ENCODE results near the gene CDC5L. TPM values are rescaled to one million over a fixed set of nuclear protein-coding genes. Genes with fewer than 3 reads are reported as not detected.

The CDC5L gene
- total RNA-seq, 5 donors from 2014 or later (not counting 1 experiment from before 2014, with no cell fraction given) = 16.9 to 18.8 (median 17.9) TPM

GRCh38 chr6:44456070-44456965 lies 68.8 kb downstream of the CDC5L start:
- Mint-ChIP-seq H3K9me3 (no peaks in the 10 kb centered on the region), H3K36me3 (peaks cover 9% of the 10 kb centered on the region), H3K4me3 (no peak overlapping the region), H3K4me1 (peaks cover 0 to 11% (median 5%) of the 10 kb centered on the region in 3 donors), H3K27me3 (peaks cover 0 to 4% of the 10 kb centered on the region in 2 donors), H3K27ac (no peak overlapping the region)
- Histone ChIP-seq H3K4me1 (ENCODE audit: control insufficient read depth in 1 of 2, extremely low read depth in 1 of 2, insufficient read depth in 2 of 2, low read length in 2 of 2) (no peaks in the 10 kb centered on the region), H3K27ac (ENCODE audit: low read length) (no peak overlapping the region), H3K9me3 (no peaks in the 10 kb centered on the region), H3K4me3 (ENCODE audit: control insufficient read depth in 1 of 2, extremely low read depth in 1 of 2, low read length in 1 of 2) (no peak overlapping the region), H3K27me3 (replicated peaks in 1 of 2; ENCODE audit: control insufficient read depth in 2 of 2, extremely low read depth in 1 of 2, insufficient read depth in 2 of 2, low read length in 1 of 2) (peaks cover 0 to 12% of the 10 kb centered on the region in 2 experiments), H3K36me3 (ENCODE audit: control insufficient read depth in 2 of 2, extremely low read depth in 1 of 2, insufficient read depth in 1 of 2, low read length in 1 of 2) (peaks cover 0 to 7% of the 10 kb centered on the region in 2 donors)
- ChIA-PET CTCF (interaction anchor here (0.6 to 1.7 kb wide), 4 partner anchors 20 to 280 kb away, joined by 3 read pairs; no protein-coding TSS in a partner anchor), POLR2A (no interaction called here)
- peak in 21 of 35 experiments; percentile 6 to 62 (median 22) for DNase-seq
- peak; percentile 60 to 75 (median 69) for ATAC-seq (replicated peaks in 1 of 4)
- 74% methylated on average over 8 of the region's 16 CpGs for WGBS (ENCODE audit: insufficient coverage)

GRCh38 chr6:44456966-44457292 lies 69.4 kb downstream of the CDC5L start:
- Histone ChIP-seq H3K4me1 (ENCODE audit: control insufficient read depth in 1 of 2, extremely low read depth in 1 of 2, insufficient read depth in 2 of 2, low read length in 2 of 2) (no peaks in the 10 kb centered on the region), H3K9me3 (no peaks in the 10 kb centered on the region), H3K27ac (ENCODE audit: low read length) (no peak overlapping the region), H3K36me3 (ENCODE audit: control insufficient read depth in 2 of 2, extremely low read depth in 1 of 2, insufficient read depth in 1 of 2, low read length in 1 of 2) (peaks cover 0 to 7% of the 10 kb centered on the region in 2 donors), H3K27me3 (replicated peaks in 1 of 2; ENCODE audit: control insufficient read depth in 2 of 2, extremely low read depth in 1 of 2, insufficient read depth in 2 of 2, low read length in 1 of 2) (peaks cover 0 to 12% of the 10 kb centered on the region in 2 experiments), H3K4me3 (ENCODE audit: control insufficient read depth in 1 of 2, extremely low read depth in 1 of 2, low read length in 1 of 2) (no peak overlapping the region)
- H3K9me3 Mint-ChIP-seq = no peaks in the 10 kb centered on the region
- peaks cover 5% of the 10 kb centered on the region for H3K36me3 Mint-ChIP-seq
- WGBS (ENCODE audit: insufficient coverage) = 85% methylated on average over 5 of the region's 5 CpGs
- ATAC-seq (replicated peaks in 1 of 4) (no peak), DNase-seq (no peak)
- no peak overlapping the region for H3K4me3 Mint-ChIP-seq
- peaks cover 0 to 4% of the 10 kb centered on the region in 2 donors for H3K27me3 Mint-ChIP-seq
- CTCF ChIA-PET = interaction anchor here (0.6 to 1.7 kb wide), 4 partner anchors 14 to 281 kb away, joined by 3 read pairs; no protein-coding TSS in a partner anchor
- peaks cover 0 to 11% (median 5%) of the 10 kb centered on the region in 3 donors for H3K4me1 Mint-ChIP-seq
- POLR2A ChIA-PET = no interaction called here
- no peak overlapping the region for H3K27ac Mint-ChIP-seq

- DNase-seq (no peak), ATAC-seq (replicated peaks in 1 of 4) (no peak)
- H3K9me3 Mint-ChIP-seq = no peaks in the 10 kb centered on the region
- H3K27me3 Mint-ChIP-seq = peaks cover under 1 to 4% of the 10 kb centered on the region in 2 donors
- Histone ChIP-seq H3K36me3 (ENCODE audit: control insufficient read depth in 2 of 2, extremely low read depth in 1 of 2, insufficient read depth in 1 of 2, low read length in 1 of 2) (peaks cover 0 to 2% of the 10 kb centered on the region in 2 donors), H3K27ac (ENCODE audit: low read length) (no peak overlapping the region), H3K4me3 (ENCODE audit: control insufficient read depth in 1 of 2, extremely low read depth in 1 of 2, low read length in 1 of 2) (no peak overlapping the region), H3K9me3 (no peaks in the 10 kb centered on the region), H3K4me1 (ENCODE audit: control insufficient read depth in 1 of 2, extremely low read depth in 1 of 2, insufficient read depth in 2 of 2, low read length in 2 of 2) (no peaks in the 10 kb centered on the region), H3K27me3 (replicated peaks in 1 of 2; ENCODE audit: control insufficient read depth in 2 of 2, extremely low read depth in 1 of 2, insufficient read depth in 2 of 2, low read length in 1 of 2) (peaks cover 0 to 15% of the 10 kb centered on the region in 2 experiments)
- POLR2A ChIA-PET = no interaction called here
- WGBS (ENCODE audit: insufficient coverage) = 90% methylated on average over 2 of the region's 9 CpGs
- no peak overlapping the region for H3K4me3 Mint-ChIP-seq
- H3K27ac Mint-ChIP-seq = no peak overlapping the region
- CTCF ChIA-PET = interaction anchor here (0.6 to 1.7 kb wide), 2 partner anchors 13 to 18 kb away, joined by 3 read pairs; no protein-coding TSS in a partner anchor
- H3K36me3 Mint-ChIP-seq = peaks cover 3% of the 10 kb centered on the region
- H3K4me1 Mint-ChIP-seq = peaks cover 0 to 11% (median 5%) of the 10 kb centered on the region in 3 donors
Measured at GRCh38 chr6:44457596-44457995, 70.1 kb downstream of the CDC5L start.

- Mint-ChIP-seq H3K4me3 (no peak overlapping the region), H3K36me3 (no peaks in the 10 kb centered on the region), H3K27me3 (peaks cover 2 to 4% of the 10 kb centered on the region in 2 donors), H3K9me3 (no peaks in the 10 kb centered on the region), H3K27ac (no peak overlapping the region), H3K4me1 (peaks cover 0 to 11% (median 5%) of the 10 kb centered on the region in 3 donors)
- POLR2A ChIA-PET = no interaction called here
- DNase-seq = no peak
- Histone ChIP-seq H3K36me3 (ENCODE audit: control insufficient read depth in 2 of 2, extremely low read depth in 1 of 2, insufficient read depth in 1 of 2, low read length in 1 of 2) (no peaks in the 10 kb centered on the region), H3K27ac (ENCODE audit: low read length) (no peak overlapping the region), H3K4me1 (ENCODE audit: control insufficient read depth in 1 of 2, extremely low read depth in 1 of 2, insufficient read depth in 2 of 2, low read length in 2 of 2) (no peaks in the 10 kb centered on the region), H3K9me3 (no peaks in the 10 kb centered on the region), H3K4me3 (ENCODE audit: control insufficient read depth in 1 of 2, extremely low read depth in 1 of 2, low read length in 1 of 2) (no peak overlapping the region), H3K27me3 (replicated peaks in 1 of 2; ENCODE audit: control insufficient read depth in 2 of 2, extremely low read depth in 1 of 2, insufficient read depth in 2 of 2, low read length in 1 of 2) (peaks cover 0 to 17% of the 10 kb centered on the region in 2 experiments)
- CTCF ChIA-PET = no interaction called here
- 78% methylated on average over 4 of the region's 6 CpGs for WGBS (ENCODE audit: insufficient coverage)
- ATAC-seq (replicated peaks in 1 of 4) = no peak
Measured at GRCh38 chr6:44458551-44458950, 71.0 kb downstream of the CDC5L start.

- ATAC-seq (replicated peaks in 1 of 4) (no peak), DNase-seq (peak in 1 of 35 experiments; percentile 14)
- Histone ChIP-seq H3K36me3 (ENCODE audit: control insufficient read depth in 2 of 2, extremely low read depth in 1 of 2, insufficient read depth in 1 of 2, low read length in 1 of 2) (no peaks in the 10 kb centered on the region), H3K27me3 (replicated peaks in 1 of 2; ENCODE audit: control insufficient read depth in 2 of 2, extremely low read depth in 1 of 2, insufficient read depth in 2 of 2, low read length in 1 of 2) (peaks cover 0 to 13% of the 10 kb centered on the region in 2 experiments), H3K9me3 (no peaks in the 10 kb centered on the region), H3K4me3 (ENCODE audit: control insufficient read depth in 1 of 2, extremely low read depth in 1 of 2, low read length in 1 of 2) (no peak overlapping the region), H3K4me1 (ENCODE audit: control insufficient read depth in 1 of 2, extremely low read depth in 1 of 2, insufficient read depth in 2 of 2, low read length in 2 of 2) (no peaks in the 10 kb centered on the region), H3K27ac (ENCODE audit: low read length) (no peak overlapping the region)
- Mint-ChIP-seq H3K4me1 (peaks cover 0 to 5% (median 0%) of the 10 kb centered on the region in 3 donors), H3K36me3 (no peaks in the 10 kb centered on the region), H3K27ac (no peak overlapping the region), H3K9me3 (no peaks in the 10 kb centered on the region), H3K4me3 (no peak overlapping the region), H3K27me3 (peaks cover 7 to 8% of the 10 kb centered on the region in 2 donors)
- 86% methylated on average over 15 of the region's 15 CpGs for WGBS (ENCODE audit: insufficient coverage)
- POLR2A ChIA-PET = no interaction called here
- CTCF ChIA-PET = interaction anchor here in 1 of 2 donors (1.1 kb wide), 1 partner anchor 13 kb away, joined by 4 read pairs; no protein-coding TSS in a partner anchor
Measured at GRCh38 chr6:44462335-44462734, 74.8 kb downstream of the CDC5L start.

GRCh38 chr6:44462797-44463727 lies 75.6 kb downstream of the CDC5L start:
- POLR2A ChIA-PET = no interaction called here
- CTCF ChIA-PET = no interaction called here
- Histone ChIP-seq H3K4me1 (ENCODE audit: control insufficient read depth in 1 of 2, extremely low read depth in 1 of 2, insufficient read depth in 2 of 2, low read length in 2 of 2) (no peaks in the 10 kb centered on the region), H3K9me3 (no peaks in the 10 kb centered on the region), H3K36me3 (ENCODE audit: control insufficient read depth in 2 of 2, extremely low read depth in 1 of 2, insufficient read depth in 1 of 2, low read length in 1 of 2) (no peaks in the 10 kb centered on the region), H3K27me3 (replicated peaks in 1 of 2; ENCODE audit: control insufficient read depth in 2 of 2, extremely low read depth in 1 of 2, insufficient read depth in 2 of 2, low read length in 1 of 2) (peaks cover 0 to 11% of the 10 kb centered on the region in 2 experiments), H3K27ac (ENCODE audit: low read length) (no peak overlapping the region), H3K4me3 (ENCODE audit: control insufficient read depth in 1 of 2, extremely low read depth in 1 of 2, low read length in 1 of 2) (no peak overlapping the region)
- no peaks in the 10 kb centered on the region for H3K36me3 Mint-ChIP-seq
- H3K9me3 Mint-ChIP-seq = no peaks in the 10 kb centered on the region
- ATAC-seq (replicated peaks in 1 of 4) = no peak
- peaks cover 7 to 13% of the 10 kb centered on the region in 2 donors for H3K27me3 Mint-ChIP-seq
- no peak overlapping the region for H3K27ac Mint-ChIP-seq
- H3K4me3 Mint-ChIP-seq = no peak overlapping the region
- DNase-seq = peak in 1 of 35 experiments; percentile 18
- H3K4me1 Mint-ChIP-seq = no peaks in the 10 kb centered on the region
- WGBS (ENCODE audit: insufficient coverage) = 81% methylated on average over 11 of the region's 13 CpGs
